Smooth muscle cell (in vitro differentiated cells): ENCODE results near the gene BIRC7. TPM values are rescaled to one million over a fixed set of nuclear protein-coding genes. Genes with fewer than 3 reads are reported as not detected.

Source experiments
- DNase-seq: peaks from one replicate; lab custom pipeline; 2025; ENCODE audit not compliant: unreplicated experiment; lab: John Stamatoyannopoulos, UW
- H2AFZ ChIP-seq: fragments of 200-600 bp; sonication (generic); 2 replicates; pipeline ENCODE4 v1.6.0; 2016; ENCODE audit warnings: antibody characterized with exemption, low read depth, mild to moderate bottlenecking
- H3F3A ChIP-seq: fragments of 200-600 bp; sonication (generic); 2 replicates; pipeline ENCODE4 v1.6.0; 2017; ENCODE audit warnings: antibody characterized with exemption, low read depth
- H3K27ac ChIP-seq: fragments of 200-600 bp; sonication (generic); 2 replicates; pipeline ENCODE4 v1.5.1; 2016; ENCODE audit warnings: low read depth, mild to moderate bottlenecking
- H3K27me3 ChIP-seq: fragments of 200-600 bp; sonication (generic); 2 replicates; pipeline ENCODE4 v1.6.1; 2016; ENCODE audit warnings: low read depth, mild to moderate bottlenecking
- H3K36me3 ChIP-seq: fragments of 200-600 bp; sonication (generic); 2 replicates; pipeline ENCODE4 v1.5.1; 2016; ENCODE audit warnings: low read depth
- H3K4me1 ChIP-seq: fragments of 200-600 bp; sonication (generic); 2 replicates; pipeline ENCODE4 v1.5.1; 2016; ENCODE audit warnings: low read depth
- H3K4me2 ChIP-seq: fragments of 200-600 bp; sonication (generic); 2 replicates; pipeline ENCODE4 v1.6.0; 2016; ENCODE audit warnings: mild to moderate bottlenecking
- H3K4me3 ChIP-seq: fragments of 200-600 bp; sonication (generic); 2 replicates; pipeline ENCODE4 v1.5.1; 2016; ENCODE audit warnings: mild to moderate bottlenecking
- H3K79me2 ChIP-seq: fragments of 200-600 bp; sonication (generic); 2 replicates; pipeline ENCODE4 v1.6.0; 2016; ENCODE audit warnings: low read depth, mild to moderate bottlenecking
- H3K9ac ChIP-seq: fragments of 200-600 bp; sonication (generic); 2 replicates; pipeline ENCODE4 v1.6.0; 2016; ENCODE audit warnings: low read depth
- H3K9me3 ChIP-seq: fragments of 200-600 bp; sonication (generic); replicated peaks from 2 replicates; pipeline ENCODE4 v1.5.1; 2016; ENCODE audit warnings: low read depth
- H4K20me1 ChIP-seq: fragments of 200-600 bp; sonication (generic); 2 replicates; pipeline ENCODE4 v1.6.0; 2016; ENCODE audit warnings: low read depth
- WGBS: methylation state at CpG from one replicate; pipeline ENCODE4 v1.1.7; 2016; ENCODE audit warnings: low lambda C conversion rate; 5-methylcytosine and 5-hydroxymethylcytosine counted together
- polyA plus RNA-seq: library from polyadenylated mRNA; unstranded; fragments of >200 nt; fragmentation: Nextera tagmentation; extraction: Ambion mirVana; gene quantifications from 2 replicates; pipeline ENCODE4 v1.2.1, GENCODE V29; 2016
- total RNA-seq: library from RNA; depleted of rRNA; stranded (reverse); fragments of >200 nt; gene quantifications from 2 replicates; pipeline ENCODE4 v1.2.3, GENCODE V29; 2014
- TF ChIP-seq, protein P1 (sequence below): fragments of 200-600 bp; sonication (generic); IDR thresholded peaks from 2 replicates; pipeline ENCODE4 v1.5.1; 2017; ENCODE audit warnings: borderline replicate concordance, mild to moderate bottlenecking, antibody characterized with exemption; ENCODE audit not compliant: insufficient read depth, poor library complexity, severe bottlenecking

The BIRC7 gene
- total and polyA plus RNA-seq, 2 experiments from 2014 or later, result 5.8 to 10.9 TPM

DNA sequence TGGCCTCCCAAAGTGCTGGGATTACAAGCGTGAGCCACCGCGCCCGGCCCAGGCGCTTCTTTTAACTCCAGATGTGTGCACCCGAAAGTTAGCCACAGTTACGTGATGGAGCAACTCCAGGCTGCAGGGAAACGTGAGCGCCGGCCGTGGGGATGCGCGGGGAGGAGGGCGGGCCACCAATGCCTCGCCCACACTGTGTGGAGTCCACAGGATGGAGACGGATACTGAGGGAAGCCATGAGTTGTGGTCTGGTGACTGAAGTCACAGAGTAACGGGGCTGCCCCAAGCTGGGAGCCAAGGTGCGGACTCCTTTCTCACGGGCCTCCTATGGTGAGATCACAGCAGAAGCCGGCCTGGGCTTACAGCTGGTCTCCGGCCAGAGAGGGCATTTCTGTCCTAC lies 43.0 kb upstream of the BIRC7 start:
- no peak overlapping the region for H2AFZ ChIP-seq
- H3K4me3 ChIP-seq, result no peak overlapping the region
- peaks cover 9% of the 10 kb centered on the region for H3K79me2 ChIP-seq
- H4K20me1 ChIP-seq, result peaks cover 51% of the 10 kb centered on the region
- 92% methylated on average over 21 of the region's 21 CpGs for WGBS
- H3K9ac ChIP-seq, result no peak overlapping the region
- no peak overlapping the region for H3K4me2 ChIP-seq
- H3K27ac ChIP-seq, result no peak overlapping the region
- H3K27me3 ChIP-seq, result no peaks in the 10 kb centered on the region
- H3K36me3 ChIP-seq, result peaks cover 8% of the 10 kb centered on the region
- TF ChIP-seq, protein P1, sequence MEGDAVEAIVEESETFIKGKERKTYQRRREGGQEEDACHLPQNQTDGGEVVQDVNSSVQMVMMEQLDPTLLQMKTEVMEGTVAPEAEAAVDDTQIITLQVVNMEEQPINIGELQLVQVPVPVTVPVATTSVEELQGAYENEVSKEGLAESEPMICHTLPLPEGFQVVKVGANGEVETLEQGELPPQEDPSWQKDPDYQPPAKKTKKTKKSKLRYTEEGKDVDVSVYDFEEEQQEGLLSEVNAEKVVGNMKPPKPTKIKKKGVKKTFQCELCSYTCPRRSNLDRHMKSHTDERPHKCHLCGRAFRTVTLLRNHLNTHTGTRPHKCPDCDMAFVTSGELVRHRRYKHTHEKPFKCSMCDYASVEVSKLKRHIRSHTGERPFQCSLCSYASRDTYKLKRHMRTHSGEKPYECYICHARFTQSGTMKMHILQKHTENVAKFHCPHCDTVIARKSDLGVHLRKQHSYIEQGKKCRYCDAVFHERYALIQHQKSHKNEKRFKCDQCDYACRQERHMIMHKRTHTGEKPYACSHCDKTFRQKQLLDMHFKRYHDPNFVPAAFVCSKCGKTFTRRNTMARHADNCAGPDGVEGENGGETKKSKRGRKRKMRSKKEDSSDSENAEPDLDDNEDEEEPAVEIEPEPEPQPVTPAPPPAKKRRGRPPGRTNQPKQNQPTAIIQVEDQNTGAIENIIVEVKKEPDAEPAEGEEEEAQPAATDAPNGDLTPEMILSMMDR, result no peak
- H3F3A ChIP-seq, result peaks cover 16% of the 10 kb centered on the region
- no peak for DNase-seq
- peaks cover 6% of the 10 kb centered on the region for H3K4me1 ChIP-seq
- H3K9me3 ChIP-seq, result no peaks in the 10 kb centered on the region

DNA sequence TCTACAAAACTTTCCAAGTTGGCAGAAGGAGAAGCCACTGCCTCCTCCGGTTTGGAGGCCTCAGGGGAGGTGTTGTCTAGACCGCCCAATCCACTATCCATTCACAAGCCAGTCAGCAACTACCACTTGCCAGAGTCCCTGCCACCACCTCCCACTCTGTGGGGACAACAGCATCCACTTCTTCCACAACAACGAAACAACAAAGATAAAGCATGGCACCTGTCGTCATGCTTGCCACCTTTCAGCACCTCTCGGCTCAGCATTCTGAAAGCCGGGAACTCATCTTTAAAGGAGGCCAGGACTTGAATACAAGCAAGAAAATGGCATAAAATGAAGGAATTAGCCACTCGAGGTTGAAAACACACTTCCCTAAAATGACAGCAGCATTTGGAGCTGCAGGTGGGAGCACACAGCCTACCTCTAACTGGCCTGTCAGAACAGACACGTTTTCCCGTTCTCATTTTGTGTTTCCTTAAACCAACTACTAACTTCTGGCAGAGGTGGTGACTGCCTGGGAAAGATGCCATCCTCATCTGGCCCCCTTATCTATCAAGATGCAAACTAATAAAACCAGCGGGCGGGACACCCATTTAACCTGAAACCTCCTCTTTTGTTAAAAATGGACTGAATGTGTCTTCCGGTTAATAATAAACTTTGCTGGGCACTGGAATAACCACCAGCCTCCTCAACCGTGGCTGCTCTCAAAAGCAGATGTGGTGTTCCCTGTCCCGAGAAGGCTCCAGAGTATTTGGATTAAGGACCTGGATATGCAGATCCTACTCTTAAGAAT lies 41.5 kb upstream of the BIRC7 start:
- Histone ChIP-seq H3K9ac (no peak overlapping the region), H3K4me1 (peaks cover 6% of the 10 kb centered on the region), H3K79me2 (peaks cover 23% of the 10 kb centered on the region), H2AFZ (no peak overlapping the region), H3F3A (peaks cover 16% of the 10 kb centered on the region), H3K27ac (no peak overlapping the region), H4K20me1 (peaks cover 66% of the 10 kb centered on the region), H3K4me3 (no peak overlapping the region), H3K36me3 (peaks cover 8% of the 10 kb centered on the region), H3K9me3 (no peaks in the 10 kb centered on the region), H3K4me2 (no peak overlapping the region), H3K27me3 (no peaks in the 10 kb centered on the region)
- 90% methylated on average over 14 of the region's 14 CpGs for WGBS
- no peak for DNase-seq
- TF ChIP-seq, protein P1, result no peak

DNA sequence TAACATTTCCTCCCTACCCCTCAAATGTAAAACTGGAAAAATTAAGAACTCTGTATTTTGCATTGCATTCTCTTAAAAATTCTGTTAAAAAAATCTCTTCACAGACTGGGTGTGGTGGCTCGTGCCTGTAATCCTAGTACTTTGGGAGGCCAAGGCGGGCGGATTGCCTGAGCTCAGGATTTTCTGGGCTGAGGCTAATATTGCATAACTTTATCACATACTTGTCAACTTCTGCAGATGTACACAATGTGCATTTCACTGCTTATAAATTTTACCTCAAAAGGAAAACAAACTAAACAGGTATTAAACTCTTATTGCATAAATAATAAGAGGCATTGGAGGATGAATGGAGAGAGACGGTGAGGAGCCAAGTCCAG lies 40.9 kb upstream of the BIRC7 start:
- Histone ChIP-seq H3F3A (peaks cover 16% of the 10 kb centered on the region), H3K9me3 (no peaks in the 10 kb centered on the region), H3K36me3 (peaks cover 8% of the 10 kb centered on the region), H3K27me3 (no peaks in the 10 kb centered on the region), H3K79me2 (peaks cover 28% of the 10 kb centered on the region), H3K27ac (no peak overlapping the region), H3K4me1 (peaks cover 6% of the 10 kb centered on the region), H3K4me2 (no peak overlapping the region), H3K9ac (no peak overlapping the region), H3K4me3 (no peak overlapping the region), H4K20me1 (peaks cover 71% of the 10 kb centered on the region), H2AFZ (no peak overlapping the region)
- WGBS, result 97% methylated on average over 4 of the region's 4 CpGs
- DNase-seq, result no peak
- TF ChIP-seq, protein P1, result no peak
